HS-5 (cell line): ENCODE results near the gene RXRB.
A peak's percentile ranks its signal among the peaks of the same experiment; 100 is the strongest.
"Not testable (repeated sequence)": the region's sequence is repeated elsewhere in the genome, so short reads cannot be mapped to it uniquely, and the experiment has no call there.

Experiments used
- DNase-seq: peaks from one replicate; pipeline ENCODE4 v3.0.0-alpha.2; 2012; ENCODE audit warnings: low read depth

RXRB gene

GRCh38 chr6:33161354-33162331 lies 38.8 kb downstream of the RXRB start:
- peak; percentile 23 for DNase-seq

- peak; percentile 80 for DNase-seq
These were observed 39.6 kb downstream of the RXRB start for GRCh38 chr6:33160728-33161344.

GRCh38 chr6:33160096-33160495 lies 40.4 kb downstream of the RXRB start:
- no peak for DNase-seq

DNA sequence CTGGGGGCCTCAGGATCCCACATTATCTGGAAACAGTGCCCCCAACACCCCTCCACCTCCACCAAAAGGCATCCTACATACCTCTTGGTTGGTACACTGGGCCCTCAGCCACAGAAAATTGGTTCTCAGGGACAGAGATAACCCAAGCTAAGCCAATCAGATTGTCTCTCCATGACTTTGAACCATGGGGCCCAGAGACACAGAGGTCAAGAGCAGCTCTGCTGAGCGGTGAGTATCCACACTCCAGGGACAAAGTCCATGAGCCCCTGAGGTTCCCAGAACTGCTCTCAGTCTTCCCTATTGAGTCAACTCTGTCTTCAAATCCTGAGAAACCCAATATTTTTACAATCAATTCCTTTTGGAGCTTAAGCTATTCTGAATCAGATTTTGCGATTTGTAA lies 43.5 kb downstream of the RXRB start:
- no peak for DNase-seq

DNA sequence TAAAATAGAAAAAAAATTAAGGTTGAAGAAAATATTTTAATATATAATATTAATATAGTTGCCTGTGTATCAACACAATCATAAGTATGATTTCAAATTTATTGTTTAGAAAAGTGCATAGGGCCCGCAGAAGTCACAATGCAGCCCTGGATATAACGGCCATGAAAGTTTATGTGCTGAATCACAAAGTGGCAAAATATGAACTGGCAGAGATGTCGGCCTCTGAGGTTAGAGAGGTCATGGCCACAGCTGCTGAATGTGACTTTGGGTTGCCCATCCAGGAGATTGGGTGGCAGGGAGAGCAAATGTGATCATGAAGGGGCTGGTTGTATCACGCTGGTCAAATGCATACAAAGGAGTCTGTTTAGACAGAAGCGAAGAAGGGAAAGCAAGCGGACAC lies 43.9 kb downstream of the RXRB start:
- DNase-seq, result no peak

- no peak for DNase-seq
These were observed 46.1 kb downstream of the RXRB start for GRCh38 chr6:33154349-33154748.

- DNase-seq, result no peak
These were observed 49.4 kb downstream of the RXRB start for GRCh38 chr6:33151050-33151449.

DNA sequence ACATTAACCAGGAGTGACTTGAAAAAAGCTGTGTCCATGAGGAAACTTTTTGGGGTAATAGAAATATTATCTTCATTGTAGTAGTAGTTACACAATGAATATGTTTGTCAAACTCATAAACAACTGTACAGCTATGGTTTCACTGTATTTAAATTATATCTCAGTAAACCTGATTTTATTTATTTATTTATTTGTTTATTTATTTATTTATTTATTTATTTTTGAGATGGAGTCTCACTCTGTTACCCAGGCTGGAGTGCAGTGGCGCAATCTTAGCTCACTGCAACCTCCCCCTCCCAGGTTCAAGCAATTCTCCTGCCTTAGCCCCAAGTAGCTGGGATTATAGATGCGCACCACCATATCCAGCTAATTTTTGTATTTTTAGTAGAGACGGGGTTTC lies 49.9 kb downstream of the RXRB start:
- DNase-seq, result not testable (repeated sequence)

DNA sequence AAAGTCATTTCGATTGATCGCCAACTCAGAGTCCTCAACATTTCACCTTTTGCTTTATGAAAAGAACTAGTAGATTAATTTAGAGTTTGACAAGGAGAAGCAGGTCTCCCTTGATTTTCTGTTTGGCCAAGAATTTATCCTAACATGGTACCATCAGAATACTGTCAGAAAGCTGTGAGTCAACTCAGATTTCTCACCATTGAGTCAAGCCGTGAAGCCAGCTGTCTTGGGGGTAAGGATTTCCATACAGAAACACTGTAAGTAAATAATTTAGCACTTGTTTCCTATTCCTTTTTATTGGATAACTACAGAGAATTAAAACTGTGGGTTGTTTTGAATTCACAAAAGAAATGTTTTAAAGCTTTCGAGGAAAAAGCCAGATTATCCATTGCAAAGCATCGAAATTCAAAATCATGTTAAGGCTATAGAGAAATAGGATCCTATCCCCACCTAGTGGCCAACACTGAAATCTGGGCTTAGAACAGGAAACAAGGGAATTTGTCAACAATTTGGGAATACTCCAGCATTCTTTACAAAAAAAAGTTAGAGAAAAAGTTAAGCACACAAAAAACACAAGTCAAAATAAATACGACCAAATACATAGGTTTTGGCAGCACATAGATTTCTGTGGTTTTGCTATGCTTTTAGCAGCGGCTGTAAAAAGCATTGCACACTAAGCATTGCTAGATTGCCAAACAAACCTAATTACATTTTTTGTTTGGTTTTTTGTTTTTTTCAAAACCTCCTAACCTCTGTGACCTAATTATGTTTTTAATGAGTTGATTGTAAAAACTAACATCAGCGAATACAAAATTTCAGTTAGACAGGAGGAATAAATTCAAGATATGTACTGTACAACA lies 52.4 kb downstream of the RXRB start:
- no peak for DNase-seq

DNA sequence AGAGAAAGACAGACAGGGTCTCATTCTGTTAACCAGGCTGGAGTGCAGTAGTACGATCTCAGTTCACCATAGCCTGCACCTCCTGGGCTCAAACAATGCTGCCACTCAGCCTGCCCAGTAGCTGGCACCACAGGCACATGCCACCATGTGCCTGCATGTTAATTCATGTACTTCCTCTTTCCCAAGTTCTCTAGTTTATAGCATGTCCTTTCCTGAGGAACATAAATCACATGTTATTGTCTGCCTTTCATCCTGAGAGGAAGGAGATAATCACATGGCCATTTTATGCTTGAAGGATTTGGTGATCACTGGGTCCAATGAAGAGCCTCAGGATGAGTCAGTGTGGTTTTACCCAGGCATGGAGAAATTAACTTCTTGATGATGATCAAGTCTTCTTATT lies 56.1 kb downstream of the RXRB start:
- DNase-seq, result no peak
